Measurements from ENCODE around the gene LCE2B.

LCE2B gene

GRCh38 chr1:152679459-152679858, 6.5 kb upstream of the LCE2B start:
- Histone ChIP-seq H3K9ac (ENCODE audit: low read length) (no peak overlapping the region), H3K4me2 (ENCODE audit: low read length) (no peak overlapping the region), H3K4me1 (ENCODE audit: low read length) (no peaks in the 10 kb centered on the region), H3K79me2 (ENCODE audit: low read length) (no peaks in the 10 kb centered on the region), H3K27me3 (ENCODE audit: low read depth, low read length) (peaks cover 59% of the 10 kb centered on the region), H4K20me1 (ENCODE audit: insufficient read depth, low read length) (no peaks in the 10 kb centered on the region), H3K9me3 (ENCODE audit: insufficient read depth, low read length) (no peaks in the 10 kb centered on the region), H3K36me3 (replicated peaks; ENCODE audit: low read depth, low read length) (no peaks in the 10 kb centered on the region), H3K4me3 (ENCODE audit: low read length) (no peak overlapping the region), H2AFZ (ENCODE audit: low read depth, low read length) (no peak overlapping the region), H3K27ac (ENCODE audit: low read length) (no peak overlapping the region)
- TF ChIP-seq EZH2phosphoT487 (IDR thresholded peaks at IDR 0.05; ENCODE audit: low read depth), result no peak
- no peak for TF ChIP-seq CTCF (IDR thresholded peaks at IDR 0.05; ENCODE audit: low read depth, low read length)

- Histone ChIP-seq H3K4me3 (ENCODE audit: low read length) (no peak overlapping the region), H3K79me2 (ENCODE audit: low read length) (no peaks in the 10 kb centered on the region), H2AFZ (ENCODE audit: low read depth, low read length) (no peak overlapping the region), H4K20me1 (ENCODE audit: insufficient read depth, low read length) (no peaks in the 10 kb centered on the region), H3K36me3 (replicated peaks; ENCODE audit: low read depth, low read length) (no peaks in the 10 kb centered on the region), H3K27ac (ENCODE audit: low read length) (no peak overlapping the region), H3K9me3 (ENCODE audit: insufficient read depth, low read length) (no peaks in the 10 kb centered on the region), H3K9ac (ENCODE audit: low read length) (no peak overlapping the region), H3K4me1 (ENCODE audit: low read length) (no peaks in the 10 kb centered on the region), H3K27me3 (ENCODE audit: low read depth, low read length) (peaks cover 56% of the 10 kb centered on the region), H3K4me2 (ENCODE audit: low read length) (no peak overlapping the region)
- no peak for TF ChIP-seq EZH2phosphoT487 (IDR thresholded peaks at IDR 0.05; ENCODE audit: low read depth)
- no peak for TF ChIP-seq CTCF (IDR thresholded peaks at IDR 0.05; ENCODE audit: low read depth, low read length)
Observed at GRCh38 chr1:152681616-152682015, 4.3 kb upstream of the LCE2B start.

GRCh38 chr1:152683846-152684245, 2.1 kb upstream of the LCE2B start:
- no peak for TF ChIP-seq CTCF (IDR thresholded peaks at IDR 0.05; ENCODE audit: low read depth, low read length)
- TF ChIP-seq EZH2phosphoT487 (IDR thresholded peaks at IDR 0.05; ENCODE audit: low read depth), result no peak
- H3K4me3 ChIP-seq (ENCODE audit: low read length), result no peak overlapping the region
- H4K20me1 ChIP-seq (ENCODE audit: insufficient read depth, low read length), result no peaks in the 10 kb centered on the region
- no peak overlapping the region for H3K27ac ChIP-seq (ENCODE audit: low read length)
- H2AFZ ChIP-seq (ENCODE audit: low read depth, low read length), result no peak overlapping the region
- H3K79me2 ChIP-seq (ENCODE audit: low read length), result no peaks in the 10 kb centered on the region
- no peaks in the 10 kb centered on the region for H3K36me3 ChIP-seq (replicated peaks; ENCODE audit: low read depth, low read length)
- no peaks in the 10 kb centered on the region for H3K4me1 ChIP-seq (ENCODE audit: low read length)
- H3K27me3 ChIP-seq (ENCODE audit: low read depth, low read length), result peaks cover 40% of the 10 kb centered on the region
- H3K9ac ChIP-seq (ENCODE audit: low read length), result no peak overlapping the region
- H3K9me3 ChIP-seq (ENCODE audit: insufficient read depth, low read length), result no peaks in the 10 kb centered on the region
- no peak overlapping the region for H3K4me2 ChIP-seq (ENCODE audit: low read length)

GRCh38 chr1:152697701-152698600, 12.0 kb downstream of the LCE2B start, which contains the start of gene LCE2A:
TSS of gene LCE2A (plus strand) at chr1:152698345. CDS start at chr1:152698902, 557 bp downstream.
- Histone ChIP-seq H3K9me3 (ENCODE audit: insufficient read depth, low read length) (no peaks in the 10 kb centered on the region), H3K27ac (ENCODE audit: low read length) (no peak within 1 kb of the TSS), H3K4me2 (ENCODE audit: low read length) (no peak within 1 kb of the TSS), H4K20me1 (ENCODE audit: insufficient read depth, low read length) (no peaks in the 10 kb centered on the region), H3K79me2 (ENCODE audit: low read length) (no peaks in the 10 kb centered on the region), H3K27me3 (ENCODE audit: low read depth, low read length) (peaks cover 32% of the 10 kb centered on the region), H3K36me3 (replicated peaks; ENCODE audit: low read depth, low read length) (no peaks in the 10 kb centered on the region), H3K4me1 (ENCODE audit: low read length) (no peaks in the 10 kb centered on the region), H3K4me3 (ENCODE audit: low read length) (no peak within 1 kb of the TSS), H3K9ac (ENCODE audit: low read length) (no peak within 1 kb of the TSS), H2AFZ (ENCODE audit: low read depth, low read length) (no peak within 1 kb of the TSS)
- no peak for TF ChIP-seq EZH2phosphoT487 (IDR thresholded peaks at IDR 0.05; ENCODE audit: low read depth)
- TF ChIP-seq CTCF (IDR thresholded peaks at IDR 0.05; ENCODE audit: low read depth, low read length), result no peak

Data from OCI-LY3 (cell line).